ENCODE data around the gene MRO. TPM values are rescaled to one million over a fixed set of nuclear protein-coding genes. Genes with fewer than 3 reads are reported as not detected.

Gene MRO
- total and polyA plus RNA-seq, 7 experiments from 2014 or later = not detected

Other genes with a start within 250 kb of the MRO start
- 10 to 100 TPM; 29.4 to 84.7 (median 43.2) TPM for gene ME2, start 59.1 kb upstream of the MRO start, total RNA-seq
- 10 to 100 TPM; 43.7 to 46.3 TPM for gene ME2, start 59.1 kb upstream of the MRO start, polyA plus RNA-seq
- 10 to 100 TPM in 2 of 5 experiments, 1 to 10 TPM in 3; 4.3 to 11.2 (median 6.3) TPM for gene ELAC1, start 148.0 kb upstream of the MRO start, total RNA-seq
- gene ELAC1, start 148.0 kb upstream of the MRO start, polyA plus RNA-seq = 10 to 100 TPM; 18.1 to 19.2 TPM
- gene SMAD4, start 210.2 kb upstream of the MRO start, total RNA-seq = 100 to 1,000 TPM in 2 of 5 experiments, 10 to 100 TPM in 3; 82.5 to 170 (median 92.5) TPM
- gene SMAD4, start 210.2 kb upstream of the MRO start, polyA plus RNA-seq = 10 to 100 TPM; 70.8 to 94.9 TPM